ENCODE measurements around the gene RPGRIP1. TPM values are rescaled to one million over a fixed set of nuclear protein-coding genes. Genes with fewer than 3 reads are reported as not detected.
A peak's percentile ranks its signal among the peaks of the same experiment; 100 is the strongest.

Gene RPGRIP1
- total RNA-seq, 4 donors from 2014 or later, result not detected

DNA sequence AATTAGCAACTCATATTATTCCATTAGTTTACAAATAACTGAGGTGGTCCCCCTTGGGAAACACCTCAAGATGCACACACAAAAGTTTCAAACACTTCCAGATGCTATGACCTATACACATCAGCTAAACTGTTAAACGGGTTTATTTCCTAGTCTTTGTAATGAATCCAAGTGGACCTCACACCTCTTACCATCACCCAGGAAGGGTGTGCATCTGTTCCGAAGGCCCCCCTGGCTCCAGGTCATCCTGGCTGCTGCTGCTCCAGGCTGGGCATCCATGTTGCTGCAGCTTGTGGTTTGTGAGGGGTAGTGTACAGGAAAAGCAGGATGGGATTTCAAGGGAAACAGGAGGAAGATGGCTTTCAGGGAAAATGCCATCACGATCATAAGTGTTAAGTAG lies 17.5 kb upstream of the RPGRIP1 start:
- no peak overlapping the region for H3K4me3 ChIP-seq

DNA sequence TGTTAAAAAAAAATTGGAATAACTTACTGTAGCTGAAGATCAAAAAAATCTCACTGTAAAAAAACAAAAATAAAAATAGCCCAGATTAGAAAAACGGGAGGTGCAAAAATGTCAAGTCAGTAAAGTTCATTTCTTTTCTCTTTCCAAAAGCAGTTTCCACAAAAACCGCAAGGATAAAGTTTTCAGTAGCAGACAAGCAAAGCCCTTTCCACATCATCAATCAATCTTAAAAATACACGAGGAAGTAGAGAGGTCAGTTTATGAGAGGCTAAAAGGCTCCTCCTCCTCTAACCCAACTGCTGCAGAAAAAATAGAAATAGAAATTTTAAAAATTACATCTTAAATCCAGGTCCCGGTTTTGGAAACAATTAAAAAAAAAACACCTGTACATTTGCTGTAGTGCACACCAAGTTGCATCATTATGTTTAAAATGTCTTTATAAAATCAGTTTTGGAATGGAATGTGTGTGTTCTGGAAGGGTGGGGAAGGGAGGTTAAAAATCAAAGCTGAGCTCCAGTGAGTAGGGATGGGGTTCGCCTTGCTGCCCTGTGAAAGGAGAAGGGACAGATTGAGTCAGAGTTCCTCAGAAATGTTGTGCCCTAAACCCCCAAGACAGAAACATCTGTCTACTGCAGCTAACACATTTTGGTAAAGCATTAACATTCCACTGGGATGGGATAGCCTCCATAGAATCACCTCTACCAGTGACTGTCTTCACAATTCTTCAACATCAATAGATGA lies 16.4 kb upstream of the RPGRIP1 start:
- Histone ChIP-seq H3K27ac (replicated peaks in 1 of 4) (peak overlapping the region in 3 of 4 donors; percentile 17 to 34 (median 30)), H3K4me3 (peak overlapping the region in 1 of 4 donors; percentile 1), H3K9me3 (no peaks in the 10 kb centered on the region), H3K36me3 (peaks cover 0 to 71% (median 40%) of the 10 kb centered on the region in 4 donors), H3K4me1 (peaks cover 81 to 97% (median 92%) of the 10 kb centered on the region in 4 donors), H3K27me3 (no peaks in the 10 kb centered on the region)
- TF ChIP-seq EP300 (IDR thresholded peaks at IDR 0.05) (no peak), POLR2AphosphoS5 (IDR thresholded peaks at IDR 0.05) (no peak), POLR2A (IDR thresholded peaks at IDR 0.05; ENCODE audit: low read depth) (no peak)
- TF ChIP-seq, protein P1, sequence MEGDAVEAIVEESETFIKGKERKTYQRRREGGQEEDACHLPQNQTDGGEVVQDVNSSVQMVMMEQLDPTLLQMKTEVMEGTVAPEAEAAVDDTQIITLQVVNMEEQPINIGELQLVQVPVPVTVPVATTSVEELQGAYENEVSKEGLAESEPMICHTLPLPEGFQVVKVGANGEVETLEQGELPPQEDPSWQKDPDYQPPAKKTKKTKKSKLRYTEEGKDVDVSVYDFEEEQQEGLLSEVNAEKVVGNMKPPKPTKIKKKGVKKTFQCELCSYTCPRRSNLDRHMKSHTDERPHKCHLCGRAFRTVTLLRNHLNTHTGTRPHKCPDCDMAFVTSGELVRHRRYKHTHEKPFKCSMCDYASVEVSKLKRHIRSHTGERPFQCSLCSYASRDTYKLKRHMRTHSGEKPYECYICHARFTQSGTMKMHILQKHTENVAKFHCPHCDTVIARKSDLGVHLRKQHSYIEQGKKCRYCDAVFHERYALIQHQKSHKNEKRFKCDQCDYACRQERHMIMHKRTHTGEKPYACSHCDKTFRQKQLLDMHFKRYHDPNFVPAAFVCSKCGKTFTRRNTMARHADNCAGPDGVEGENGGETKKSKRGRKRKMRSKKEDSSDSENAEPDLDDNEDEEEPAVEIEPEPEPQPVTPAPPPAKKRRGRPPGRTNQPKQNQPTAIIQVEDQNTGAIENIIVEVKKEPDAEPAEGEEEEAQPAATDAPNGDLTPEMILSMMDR (IDR thresholded peaks at IDR 0.05), result no peak
- DNase-seq (ENCODE audit: extremely low spot score), result no peak
- 17% methylated on average over 5 of the region's 5 CpGs for WGBS
- intact Hi-C loops (cut with DNase I), result loop anchor here (5.0 to 10.0 kb wide), 2 partner anchors 41 to 169 kb away; partner anchors contain the start of gene ZNF219

More for the DNA sequence above, 17.5 kb upstream of the RPGRIP1 start:
- no peak for TF ChIP-seq EP300 (IDR thresholded peaks at IDR 0.05)
- TF ChIP-seq POLR2A (IDR thresholded peaks at IDR 0.05; ENCODE audit: low read depth), result no peak
- TF ChIP-seq POLR2AphosphoS5 (IDR thresholded peaks at IDR 0.05), result no peak
- TF ChIP-seq, protein P1 (IDR thresholded peaks at IDR 0.05), result no peak
- 59% methylated on average over 3 of the region's 3 CpGs for WGBS
- Histone ChIP-seq H3K36me3 (peaks cover 0 to 74% (median 44%) of the 10 kb centered on the region in 4 donors), H3K4me1 (peaks cover 90 to 100% (median 92%) of the 10 kb centered on the region in 4 donors), H3K9me3 (no peaks in the 10 kb centered on the region), H3K27me3 (no peaks in the 10 kb centered on the region), H3K27ac (replicated peaks in 1 of 4) (peak overlapping the region in 2 of 4 donors; percentile 2 to 11)
- DNase-seq (ENCODE audit: extremely low spot score), result no peak
- intact Hi-C loops (cut with DNase I), result loop anchor here (5.0 to 10.0 kb wide), 2 partner anchors 40 to 168 kb away; partner anchors contain the start of gene ZNF219

DNA sequence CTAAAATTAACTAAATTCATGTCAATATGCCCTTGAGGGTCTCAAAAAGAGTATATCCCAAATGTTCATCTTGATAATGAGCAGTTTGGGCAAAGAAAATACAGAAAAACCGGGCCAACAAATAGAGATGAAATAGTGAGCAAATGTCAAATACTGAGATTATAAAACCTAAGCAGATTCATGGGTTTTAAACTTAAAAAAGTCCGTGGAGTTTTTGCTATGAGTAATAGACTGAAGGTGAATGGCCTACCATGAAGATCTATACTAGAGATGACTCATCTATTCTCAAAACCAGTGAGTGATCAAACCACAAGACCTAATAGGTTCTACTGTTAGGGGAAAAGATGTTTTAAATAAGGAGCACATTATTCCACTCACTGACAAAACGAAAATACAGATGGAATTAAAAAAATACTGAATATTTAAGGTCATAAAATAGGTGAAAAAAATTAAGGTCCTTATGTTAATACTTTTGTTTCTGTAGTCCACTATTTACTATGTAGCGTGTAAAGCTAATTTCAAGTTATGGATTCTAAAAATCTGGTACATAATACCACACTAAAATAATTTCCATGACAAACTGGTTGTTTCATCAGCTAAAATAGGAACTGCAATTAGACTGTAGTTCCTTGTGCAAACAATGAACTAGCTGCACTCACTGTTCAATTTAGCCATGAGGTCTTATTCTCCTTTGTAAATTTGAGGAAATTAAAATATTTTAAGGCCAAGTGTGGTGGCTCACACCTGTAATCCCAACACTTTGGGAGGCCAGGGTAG lies 15.7 kb upstream of the RPGRIP1 start:
- Histone ChIP-seq H3K27me3 (no peaks in the 10 kb centered on the region), H3K4me3 (no peak overlapping the region), H3K36me3 (peaks cover 0 to 66% (median 37%) of the 10 kb centered on the region in 4 donors), H3K27ac (replicated peaks in 1 of 4) (peak overlapping the region in 2 of 4 donors; percentile 34 to 58), H3K9me3 (no peaks in the 10 kb centered on the region), H3K4me1 (peaks cover 74 to 90% (median 85%) of the 10 kb centered on the region in 4 donors)
- 44% methylated on average over 4 of the region's 4 CpGs for WGBS
- DNase-seq (ENCODE audit: extremely low spot score), result no peak
- intact Hi-C loops (cut with DNase I), result loop anchor here (5.0 to 10.0 kb wide), 2 partner anchors 42 to 169 kb away; partner anchors contain the start of gene ZNF219
- TF ChIP-seq POLR2AphosphoS5 (IDR thresholded peaks at IDR 0.05), result no peak
- TF ChIP-seq EP300 (IDR thresholded peaks at IDR 0.05), result no peak
- no peak for TF ChIP-seq POLR2A (IDR thresholded peaks at IDR 0.05; ENCODE audit: low read depth)
- TF ChIP-seq, protein P1 (IDR thresholded peaks at IDR 0.05), result no peak

DNA sequence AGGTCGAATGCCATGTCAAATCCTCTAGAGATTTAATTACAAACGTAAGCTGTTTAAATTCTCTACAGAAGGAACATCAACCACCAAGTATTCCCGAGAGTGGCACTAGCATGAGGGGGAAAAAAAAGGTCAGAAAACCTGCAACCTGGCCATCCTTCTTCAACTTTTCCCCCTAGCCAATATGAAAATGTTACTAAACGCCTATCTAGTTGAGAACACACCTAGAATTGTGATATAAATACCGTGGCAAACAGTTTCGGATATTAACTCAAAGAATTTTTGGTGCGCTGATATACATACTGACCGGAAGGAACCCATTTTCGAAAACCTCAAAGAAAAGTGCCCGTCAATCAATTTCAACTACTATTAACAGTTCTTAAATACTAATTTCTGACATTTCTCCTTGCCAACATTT lies 12.4 kb upstream of the RPGRIP1 start:
- no peak for TF ChIP-seq EP300 (IDR thresholded peaks at IDR 0.05)
- no peak for TF ChIP-seq POLR2AphosphoS5 (IDR thresholded peaks at IDR 0.05)
- Histone ChIP-seq H3K4me1 (peaks cover 52 to 70% (median 67%) of the 10 kb centered on the region in 4 donors), H3K4me3 (peak overlapping the region; percentile 87 to 93 (median 88)), H3K27me3 (no peaks in the 10 kb centered on the region), H3K27ac (replicated peaks in 1 of 4) (peak overlapping the region; percentile 31 to 99 (median 96)), H3K9me3 (no peaks in the 10 kb centered on the region), H3K36me3 (peaks cover 0 to 38% (median 18%) of the 10 kb centered on the region in 4 donors)
- intact Hi-C loops (cut with DNase I), result loop anchor here (5.0 to 10.0 kb wide), 2 partner anchors 115 to 173 kb away; partner anchors contain the start of genes SUPT16H and ZNF219
- 6% methylated on average over 10 of the region's 10 CpGs for WGBS
- DNase-seq (ENCODE audit: extremely low spot score), result no peak

Data from esophagus muscularis mucosa (tissue), 4 donors.